ENCODE results near the gene LCOR. TPM values are rescaled to one million over a fixed set of nuclear protein-coding genes. Genes with fewer than 3 reads are reported as not detected.
"Not testable (repeated sequence)": the region's sequence is repeated elsewhere in the genome, so short reads cannot be mapped to it uniquely, and the experiment has no call there.

Gene LCOR
- total RNA-seq, 4 donors from 2014 or later: 13.0 to 36.8 (median 17.1) TPM

DNA sequence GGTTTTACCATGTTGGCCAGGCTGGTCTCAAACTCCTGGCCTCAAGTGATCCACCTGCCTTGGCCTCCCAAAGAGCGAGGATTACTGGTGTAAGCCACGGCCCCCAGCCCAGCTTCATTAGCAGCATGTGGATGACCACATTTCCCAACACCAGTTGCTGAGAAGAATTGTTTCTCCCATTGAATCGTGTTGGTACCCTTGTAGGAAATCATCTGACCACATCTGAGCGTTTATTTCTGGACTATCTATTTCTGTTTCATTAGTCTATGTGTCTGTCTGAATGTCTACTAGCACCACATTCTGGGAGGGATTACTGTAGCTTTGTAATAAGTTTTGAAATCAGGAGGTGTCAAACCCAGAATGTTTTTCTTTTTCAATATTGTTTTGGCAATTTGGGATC lies 89.6 kb downstream of the LCOR start:
- peaks cover 4% of the 10 kb centered on the region for H3K36me3 ChIP-seq
- no peak overlapping the region for H3K4me3 ChIP-seq
- 89% methylated on average over 4 of the region's 4 CpGs for WGBS

GRCh38 chr10:96922978-96923948 lies 91.2 kb downstream of the LCOR start:
- Histone ChIP-seq H3K4me3 (no peak overlapping the region), H3K27ac (no peak overlapping the region), H3K27me3 (no peaks in the 10 kb centered on the region), H3K9me3 (no peaks in the 10 kb centered on the region), H3K36me3 (peaks cover 4% of the 10 kb centered on the region), H3K4me1 (no peaks in the 10 kb centered on the region)
- 92% methylated on average over 3 of the region's 3 CpGs for WGBS
- no peak for DNase-seq (ENCODE audit: low spot score in 2 of 2)
- no peak for TF ChIP-seq POLR2AphosphoS5 (IDR thresholded peaks at IDR 0.05)
- TF ChIP-seq CTCF (IDR thresholded peaks at IDR 0.05): no peak
- TF ChIP-seq POLR2A (IDR thresholded peaks at IDR 0.05): no peak
- no peak for TF ChIP-seq EP300 (IDR thresholded peaks at IDR 0.05)

More for the DNA sequence above, 89.6 kb downstream of the LCOR start:
- Histone ChIP-seq H3K27me3 (no peaks in the 10 kb centered on the region), H3K27ac (no peak overlapping the region), H3K9me3 (no peaks in the 10 kb centered on the region), H3K4me1 (no peaks in the 10 kb centered on the region)
- TF ChIP-seq EP300 (IDR thresholded peaks at IDR 0.05) (no peak), POLR2A (IDR thresholded peaks at IDR 0.05) (no peak), POLR2AphosphoS5 (IDR thresholded peaks at IDR 0.05) (no peak), CTCF (IDR thresholded peaks at IDR 0.05) (no peak)
- no peak for DNase-seq (ENCODE audit: low spot score in 2 of 2)

DNA sequence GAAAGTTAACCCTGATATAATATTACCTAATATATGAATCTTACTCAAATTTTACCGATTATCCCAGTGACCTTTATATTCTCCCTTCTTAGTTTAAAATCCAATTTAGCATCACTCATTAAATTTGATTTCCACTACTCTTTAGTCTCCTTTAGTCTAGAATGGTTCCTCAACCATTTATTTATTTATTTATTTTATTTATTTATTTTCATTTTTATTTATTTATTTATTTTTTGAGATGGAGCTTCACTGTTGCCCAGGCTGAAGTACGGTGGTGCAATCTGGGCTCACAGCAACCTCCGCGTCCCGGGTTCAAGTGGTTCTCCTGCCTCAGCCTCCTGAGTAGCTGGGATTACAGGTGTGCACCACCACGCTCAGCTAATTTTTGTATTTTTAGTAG lies 92.8 kb downstream of the LCOR start:
- Histone ChIP-seq H3K9me3 (no peaks in the 10 kb centered on the region), H3K27me3 (no peaks in the 10 kb centered on the region), H3K4me1 (no peaks in the 10 kb centered on the region), H3K4me3 (no peak overlapping the region), H3K27ac (no peak overlapping the region), H3K36me3 (peaks cover 11% of the 10 kb centered on the region)
- no peak for DNase-seq (ENCODE audit: low spot score in 2 of 2)
- 96% methylated on average over 6 of the region's 6 CpGs for WGBS
- TF ChIP-seq POLR2A (IDR thresholded peaks at IDR 0.05) (no peak), EP300 (IDR thresholded peaks at IDR 0.05) (no peak), CTCF (IDR thresholded peaks at IDR 0.05) (no peak), POLR2AphosphoS5 (IDR thresholded peaks at IDR 0.05) (no peak)

DNA sequence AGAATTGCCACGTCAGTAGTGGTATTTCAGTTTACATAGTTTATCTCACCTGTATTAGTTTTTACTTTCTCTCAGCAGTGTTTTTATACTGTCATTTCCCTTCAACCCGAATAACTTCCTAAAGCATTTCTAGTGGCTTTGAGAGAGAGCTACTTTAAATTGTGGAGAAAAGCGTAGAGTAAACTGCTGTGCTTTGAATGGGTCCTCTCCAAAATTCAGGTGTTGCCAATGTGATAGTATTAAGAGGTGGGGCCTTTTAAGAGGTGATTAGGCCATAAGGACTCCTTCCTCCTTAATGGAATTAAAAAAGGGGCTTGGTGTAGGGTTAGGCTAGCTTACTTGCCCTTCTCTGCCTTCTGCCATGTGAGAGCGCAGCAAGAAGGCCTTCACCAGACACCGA lies 98.4 kb downstream of the LCOR start:
- H3K36me3 ChIP-seq: peaks cover 7% of the 10 kb centered on the region
- no peak for TF ChIP-seq POLR2A (IDR thresholded peaks at IDR 0.05)
- H3K4me3 ChIP-seq: no peak overlapping the region
- no peaks in the 10 kb centered on the region for H3K9me3 ChIP-seq
- WGBS: 91% methylated on average over 5 of the region's 5 CpGs
- H3K27me3 ChIP-seq: no peaks in the 10 kb centered on the region
- H3K27ac ChIP-seq: no peak overlapping the region
- no peak for DNase-seq (ENCODE audit: low spot score in 2 of 2)
- no peaks in the 10 kb centered on the region for H3K4me1 ChIP-seq

GRCh38 chr10:96935148-96935547 lies 103.0 kb downstream of the LCOR start:
- Histone ChIP-seq H3K4me1 (no peaks in the 10 kb centered on the region), H3K27ac (no peak overlapping the region), H3K9me3 (no peaks in the 10 kb centered on the region), H3K36me3 (peaks cover 4% of the 10 kb centered on the region), H3K4me3 (no peak overlapping the region), H3K27me3 (no peaks in the 10 kb centered on the region)
- WGBS: 88% methylated on average over 5 of the region's 5 CpGs
- DNase-seq (ENCODE audit: low spot score in 2 of 2): no peak
- no peak for TF ChIP-seq POLR2AphosphoS5 (IDR thresholded peaks at IDR 0.05)

DNA sequence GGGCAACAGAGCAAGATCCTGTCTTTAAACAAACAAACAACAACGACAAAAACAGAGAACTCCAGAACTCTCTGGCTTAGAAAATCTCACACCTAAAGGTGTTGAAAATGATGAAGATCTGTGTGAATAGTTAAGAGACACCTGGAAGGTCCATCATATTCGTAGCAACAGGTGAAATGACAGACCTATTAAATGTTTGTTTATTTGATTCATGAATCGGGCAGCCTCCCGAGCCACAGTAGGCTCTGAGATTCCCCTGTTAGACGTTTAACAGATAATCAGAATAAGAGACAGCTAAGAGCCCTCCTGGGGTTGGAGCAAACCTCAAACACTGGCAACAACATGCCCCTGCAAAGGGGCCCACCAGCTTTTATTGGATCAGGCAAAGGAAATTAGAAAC lies 103.7 kb downstream of the LCOR start:
- no peak for TF ChIP-seq EP300 (IDR thresholded peaks at IDR 0.05)
- no peak for TF ChIP-seq POLR2A (IDR thresholded peaks at IDR 0.05)
- TF ChIP-seq POLR2AphosphoS5 (IDR thresholded peaks at IDR 0.05): no peak
- no peak for TF ChIP-seq CTCF (IDR thresholded peaks at IDR 0.05)
- H3K27me3 ChIP-seq: no peaks in the 10 kb centered on the region
- no peak for DNase-seq (ENCODE audit: low spot score in 2 of 2)

DNA sequence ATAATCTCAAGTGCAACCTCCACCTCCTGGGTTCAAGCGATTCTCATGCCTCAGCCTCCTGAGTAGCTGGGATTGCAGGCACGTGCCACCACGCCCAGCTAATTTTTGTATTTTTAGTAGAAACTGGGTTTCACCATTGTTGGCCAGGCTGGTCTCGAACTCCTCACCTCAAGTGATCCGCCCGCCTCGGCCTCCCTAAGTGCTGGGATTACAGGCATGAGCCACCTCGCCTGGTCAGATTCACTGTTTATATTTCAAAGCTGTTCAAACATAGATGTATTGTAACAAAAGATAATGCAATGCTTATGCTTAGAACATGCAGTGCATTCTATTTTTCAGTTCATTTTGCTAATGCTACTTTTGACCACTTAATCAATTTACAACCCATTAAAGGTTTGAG lies 111.1 kb downstream of the LCOR start:
- 91% methylated on average over 8 of the region's 8 CpGs for WGBS
- not testable (repeated sequence) for H3K27me3 ChIP-seq; H3K4me3 ChIP-seq; DNase-seq (ENCODE audit: low spot score in 2 of 2); H3K4me1 ChIP-seq; H3K36me3 ChIP-seq; H3K9me3 ChIP-seq; H3K27ac ChIP-seq

More for the DNA sequence above, 103.7 kb downstream of the LCOR start:
- Histone ChIP-seq H3K27ac (no peak overlapping the region), H3K4me3 (no peak overlapping the region), H3K36me3 (peaks cover 4% of the 10 kb centered on the region), H3K4me1 (no peaks in the 10 kb centered on the region), H3K9me3 (no peaks in the 10 kb centered on the region)
- 96% methylated on average over 5 of the region's 5 CpGs for WGBS

Measured in suprapubic skin (tissue), 4 donors.